Measurements from ENCODE around the gene ARMH3.
A peak's percentile ranks its signal among the peaks of the same experiment; 100 is the strongest.
"Not testable (repeated sequence)": the region's sequence is repeated elsewhere in the genome, so short reads cannot be mapped to it uniquely, and the experiment has no call there.

ARMH3 gene

DNA sequence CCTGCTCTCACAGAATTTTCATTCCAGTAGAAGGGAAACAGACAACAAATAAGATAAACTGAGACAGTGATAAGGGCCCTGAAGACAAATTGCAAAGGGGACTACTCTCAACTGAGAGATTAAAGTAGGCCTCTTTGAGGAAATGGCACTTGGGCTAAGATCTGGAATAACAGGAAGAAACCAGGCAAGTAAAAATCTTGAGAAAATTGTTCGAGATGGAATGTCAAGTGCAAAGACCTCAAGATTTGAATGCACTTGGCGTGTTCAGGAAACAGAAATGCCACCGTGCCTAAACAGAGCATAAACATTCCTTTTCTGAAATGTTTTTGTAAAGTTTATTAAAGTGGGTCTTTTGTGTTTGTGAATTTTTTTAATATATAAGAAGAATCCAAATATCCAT lies 10.7 kb downstream of the ARMH3 start:
- DNase-seq (ENCODE audit: low spot score) = no peak

DNA sequence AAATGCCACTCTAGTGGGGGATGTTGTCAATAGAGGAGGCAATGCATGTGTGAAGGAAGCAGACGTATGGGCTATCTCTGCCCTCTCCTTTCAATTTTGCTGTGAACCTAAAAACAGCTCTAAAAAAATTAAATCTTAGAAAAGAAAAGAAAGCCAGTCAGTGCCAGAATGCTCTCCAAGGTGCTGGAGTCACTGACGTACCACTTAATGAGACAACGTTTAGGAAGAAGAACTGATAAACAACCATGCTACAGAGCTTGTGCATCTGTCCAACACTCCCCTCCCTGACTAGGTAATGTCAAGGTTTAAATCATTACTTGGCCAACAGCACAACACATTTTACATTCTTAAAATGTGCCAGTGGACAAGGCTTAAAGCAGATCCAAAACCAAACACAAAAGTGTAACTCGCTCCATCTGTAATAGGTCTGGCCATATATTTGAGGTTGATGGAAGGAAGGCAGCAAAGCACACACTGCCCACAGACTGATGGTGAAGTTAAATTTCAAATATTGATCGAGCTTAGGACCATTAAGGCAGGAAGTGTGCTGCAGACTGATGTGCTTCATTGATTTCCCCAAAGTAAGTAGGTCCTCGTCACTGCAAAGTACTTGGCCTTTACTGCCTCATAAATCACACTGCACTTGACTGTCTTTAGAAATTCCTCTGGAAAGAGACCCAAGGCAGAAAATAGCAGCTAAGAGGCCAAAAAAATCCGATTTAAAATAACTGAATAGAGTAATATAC lies 15.5 kb downstream of the ARMH3 start:
- no peak for DNase-seq (ENCODE audit: low spot score)

DNA sequence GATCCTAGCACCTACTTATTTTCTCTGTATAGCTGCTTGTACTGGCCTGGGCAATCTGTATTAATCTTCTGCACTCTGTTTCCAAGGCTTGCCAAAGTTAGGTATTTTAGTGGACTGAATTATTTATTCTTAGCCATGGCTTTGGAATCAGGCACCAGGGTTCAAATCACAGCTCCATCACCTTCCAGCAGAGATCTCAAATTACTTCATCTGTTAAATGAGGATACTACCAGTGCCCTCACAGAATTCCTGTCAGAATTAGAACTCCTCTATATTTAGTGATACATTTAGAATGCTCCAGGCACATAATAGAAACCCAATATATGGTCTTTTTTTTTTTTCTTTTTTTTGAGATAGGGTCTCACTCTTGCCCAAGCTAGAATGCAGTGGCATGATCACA lies 17.6 kb downstream of the ARMH3 start:
- no peak for DNase-seq (ENCODE audit: low spot score)

- DNase-seq (ENCODE audit: low spot score) = not testable (repeated sequence)
These were observed 20.2 kb downstream of the ARMH3 start for GRCh38 chr10:102035807-102036206.

DNA sequence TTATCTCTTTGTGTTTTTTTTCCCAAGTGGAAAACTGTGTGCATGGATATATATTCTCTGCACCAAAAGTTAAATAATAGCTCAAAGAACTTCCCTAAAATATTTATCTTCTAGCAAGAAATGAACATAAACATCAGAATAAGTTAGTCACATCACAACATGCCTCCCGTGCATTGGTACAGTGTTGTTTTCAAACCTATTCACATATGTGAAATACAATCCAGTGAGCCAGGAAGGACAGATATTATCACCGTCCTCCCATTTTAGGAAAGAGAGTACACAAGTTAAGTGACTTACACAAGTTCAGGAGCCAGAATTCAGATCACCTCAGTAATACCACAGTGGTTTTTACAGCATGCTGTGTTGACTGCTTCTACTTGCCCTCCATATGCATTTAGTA lies 22.2 kb downstream of the ARMH3 start:
- no peak for DNase-seq (ENCODE audit: low spot score)

DNA sequence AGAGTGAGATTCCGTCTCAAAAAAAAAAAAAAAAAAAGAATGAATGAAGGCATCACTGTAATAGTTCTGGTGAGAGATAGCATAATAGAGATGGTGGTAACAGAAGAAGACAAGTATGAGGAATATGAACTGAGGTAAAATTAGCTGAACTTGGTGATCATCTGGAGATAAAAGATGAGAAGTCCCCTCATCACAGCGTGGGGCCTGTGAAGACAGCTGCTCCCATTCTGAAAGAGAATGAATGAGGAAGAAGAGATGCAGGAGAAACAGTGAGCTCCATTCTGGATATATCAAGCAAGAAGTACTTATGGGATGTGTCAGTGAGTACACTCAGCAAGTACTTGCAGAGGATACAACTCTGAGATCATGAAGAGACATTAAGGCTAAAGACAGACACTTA lies 28.7 kb downstream of the ARMH3 start:
- DNase-seq (ENCODE audit: low spot score) = no peak

GRCh38 chr10:102024799-102025198 lies 31.2 kb downstream of the ARMH3 start:
- no peak for DNase-seq (ENCODE audit: low spot score)

DNA sequence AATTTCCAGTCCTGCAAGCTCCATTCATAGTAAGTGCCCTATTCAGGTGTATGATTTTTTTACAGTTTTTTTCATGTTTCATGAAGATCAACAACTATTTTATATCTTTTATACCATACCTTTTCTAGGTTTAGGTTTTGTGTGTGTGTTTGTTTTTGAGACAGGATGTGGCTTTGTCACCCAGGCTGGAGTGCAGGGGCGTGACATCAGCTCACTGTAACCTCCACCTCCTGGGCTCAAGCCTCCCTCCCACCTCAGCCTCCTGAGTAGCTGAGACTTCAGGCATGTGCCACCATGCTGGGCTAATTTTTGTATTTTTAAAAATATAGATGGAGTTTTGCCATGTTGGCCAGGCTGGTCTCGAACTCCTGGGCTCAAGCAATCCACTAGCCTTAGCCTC lies 35.0 kb downstream of the ARMH3 start:
- DNase-seq (ENCODE audit: low spot score) = no peak

- DNase-seq (ENCODE audit: low spot score) = no peak
These were observed 38.7 kb downstream of the ARMH3 start for GRCh38 chr10:102017295-102017694.

GRCh38 chr10:102016416-102016815 lies 39.6 kb downstream of the ARMH3 start:
- DNase-seq (ENCODE audit: low spot score) = no peak

DNA sequence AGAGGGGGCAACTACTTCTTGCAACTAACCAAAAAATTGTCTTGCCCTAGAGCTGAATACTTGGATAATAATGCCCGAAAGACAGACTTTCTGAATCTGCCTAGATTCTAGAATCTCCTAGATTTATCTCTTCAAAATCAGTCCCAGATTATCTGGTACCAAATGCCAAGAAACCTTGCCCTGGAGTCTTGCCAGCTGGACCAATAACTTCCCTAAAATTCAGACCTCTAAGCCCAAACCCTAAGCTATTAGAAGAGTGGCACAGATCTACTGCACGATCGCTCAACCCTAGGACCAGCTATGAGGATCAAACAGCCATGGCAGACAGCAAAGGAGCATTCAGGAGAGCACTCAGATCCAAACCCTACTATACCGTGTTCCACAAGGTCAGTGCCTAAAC lies 45.0 kb downstream of the ARMH3 start:
- no peak for DNase-seq (ENCODE audit: low spot score)

- peak; percentile 61 for DNase-seq (ENCODE audit: low spot score)
These were observed 46.1 kb downstream of the ARMH3 start for GRCh38 chr10:102009801-102010425.

DNA sequence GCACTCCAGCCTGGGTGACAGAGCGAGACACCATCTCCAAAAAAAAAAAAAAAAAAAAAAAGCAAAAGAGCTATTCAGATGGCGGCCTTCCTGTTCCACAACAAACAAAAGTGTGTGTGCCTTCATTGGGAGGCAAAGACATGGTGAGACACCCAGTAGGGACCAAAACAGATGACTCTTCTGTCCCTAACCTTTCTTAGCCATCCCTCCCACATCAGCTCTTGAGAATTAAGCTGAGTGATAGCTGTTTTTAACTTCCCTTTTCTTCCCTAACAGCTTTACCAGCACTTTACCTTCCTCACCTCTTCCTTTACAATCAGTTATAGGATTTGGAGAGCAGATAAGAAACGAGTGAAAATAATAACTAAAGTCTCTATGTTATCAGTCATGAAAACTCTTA lies 48.2 kb downstream of the ARMH3 start:
- DNase-seq (ENCODE audit: low spot score) = no peak

DNA sequence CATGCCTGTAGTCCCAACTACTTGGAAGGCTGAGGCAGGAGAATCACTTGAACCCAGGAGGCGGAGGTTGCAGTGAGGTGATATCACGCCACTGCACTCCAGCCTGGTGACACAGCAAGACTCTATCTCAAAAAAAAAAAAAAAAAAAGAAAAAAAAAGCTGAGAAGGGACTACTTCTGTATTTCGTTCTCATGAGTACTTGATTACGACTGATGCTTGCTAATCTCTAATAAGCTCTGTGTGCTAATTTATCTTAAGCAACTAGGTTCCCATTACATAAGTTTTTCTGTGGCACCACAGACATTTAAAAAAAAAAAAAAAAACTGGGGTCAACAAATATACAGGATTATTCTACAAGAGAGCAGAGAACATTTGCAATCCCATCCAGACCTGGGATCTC lies 48.9 kb downstream of the ARMH3 start:
- DNase-seq (ENCODE audit: low spot score) = not testable (repeated sequence)

- no peak for DNase-seq (ENCODE audit: low spot score)
These were observed 51.6 kb downstream of the ARMH3 start for GRCh38 chr10:102004376-102004775.

DNA sequence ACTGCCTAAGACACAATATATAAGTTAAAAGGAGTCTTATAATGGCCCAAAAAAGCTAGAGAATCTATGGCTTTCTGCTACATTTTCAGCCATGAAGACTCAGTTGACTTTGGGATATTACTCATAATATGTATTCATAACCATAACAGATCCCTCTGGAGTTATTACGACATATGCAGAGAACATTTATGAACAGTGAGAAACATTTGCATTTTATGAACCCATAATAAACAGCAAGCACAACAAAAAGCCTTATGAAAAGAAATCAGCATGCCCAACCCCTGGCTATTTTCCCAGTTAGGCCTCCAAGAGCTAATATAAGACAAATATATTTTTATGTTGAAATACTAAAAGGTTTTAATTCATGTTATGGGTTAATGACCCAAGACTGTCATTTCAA lies 52.4 kb downstream of the ARMH3 start:
- no peak for DNase-seq (ENCODE audit: low spot score)

DNA sequence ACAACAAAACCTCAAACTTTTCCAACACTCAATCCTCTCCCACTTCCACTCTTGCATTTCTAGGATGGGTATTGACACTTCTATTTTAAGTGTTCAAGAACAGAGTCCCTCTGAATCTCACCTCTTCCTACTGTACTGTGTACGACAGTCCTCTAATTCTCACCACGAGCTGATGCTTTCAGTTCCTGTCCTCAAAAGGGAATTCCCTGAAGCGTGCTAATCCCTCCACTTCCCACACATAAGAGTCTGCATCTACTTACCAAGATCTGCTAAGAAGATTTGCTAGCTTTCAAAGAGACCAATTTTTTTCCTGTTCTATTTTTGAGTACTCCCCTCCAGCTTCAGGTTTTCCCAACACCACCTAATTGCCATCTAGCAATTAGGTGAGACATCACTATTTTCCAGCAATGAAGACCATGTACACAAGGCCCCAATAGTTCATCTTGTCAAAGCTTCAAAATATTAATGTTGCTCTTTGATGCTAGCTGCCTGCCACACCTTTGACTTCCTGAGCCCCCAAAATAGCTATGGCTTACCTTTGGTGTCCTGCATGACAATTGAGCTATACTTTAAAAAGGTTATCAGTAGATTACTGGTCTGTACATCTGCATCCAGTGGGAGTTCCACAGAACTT lies 54.4 kb downstream of the ARMH3 start:
- DNase-seq (ENCODE audit: low spot score) = no peak

DNA sequence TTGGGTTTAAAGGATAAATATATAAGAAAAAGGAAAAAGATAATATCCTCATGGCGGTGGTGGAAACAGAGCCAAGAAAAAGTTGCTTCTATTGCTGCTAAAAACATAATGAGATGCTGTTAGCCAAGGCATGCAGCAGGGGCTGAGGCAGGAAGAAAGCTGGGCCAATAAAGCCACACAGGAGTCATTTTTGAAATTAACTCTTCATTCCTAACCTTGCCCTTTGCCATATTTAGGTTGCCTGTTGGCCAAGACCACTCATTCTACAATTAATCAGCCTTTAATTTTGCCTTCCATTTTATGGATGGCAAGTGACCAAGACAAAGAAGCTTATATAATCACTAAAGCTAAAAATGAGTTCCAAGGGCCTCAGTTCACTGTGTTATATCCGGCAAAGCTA lies 58.2 kb downstream of the ARMH3 start:
- no peak for DNase-seq (ENCODE audit: low spot score)

DNA sequence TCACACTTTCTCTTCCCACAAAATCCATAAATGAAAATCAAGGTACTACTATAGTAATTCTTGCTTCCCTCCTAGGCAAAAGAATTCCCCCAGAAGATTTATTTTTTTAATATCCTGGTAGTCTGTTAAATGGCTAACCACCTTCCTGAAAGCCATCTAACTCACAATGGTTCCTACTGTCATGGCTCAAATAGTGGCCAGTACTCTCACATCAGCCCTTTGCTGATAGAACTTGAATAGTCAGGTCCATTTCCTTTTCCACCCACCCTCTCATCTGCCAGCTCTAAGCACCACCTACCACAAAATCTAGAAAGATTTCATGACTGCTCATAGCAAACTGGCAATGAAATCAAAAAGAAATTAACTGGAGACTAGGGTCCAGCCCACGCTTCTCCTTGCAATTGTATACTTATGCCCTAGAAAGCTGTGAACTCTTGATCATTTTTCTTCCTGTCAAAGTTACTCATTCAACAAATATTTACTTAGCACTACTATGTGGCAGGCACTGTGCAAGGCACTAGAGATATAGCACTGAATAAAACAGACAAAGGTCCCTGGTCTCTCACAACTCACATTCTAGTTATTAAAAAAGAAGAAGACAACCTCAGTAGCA lies 60.4 kb downstream of the ARMH3 start:
- DNase-seq (ENCODE audit: low spot score) = no peak

GRCh38 chr10:101993651-101994200 lies 62.2 kb downstream of the ARMH3 start:
- no peak for DNase-seq (ENCODE audit: low spot score)

GRCh38 chr10:101993221-101993620 lies 62.8 kb downstream of the ARMH3 start:
- no peak for DNase-seq (ENCODE audit: low spot score)

DNA sequence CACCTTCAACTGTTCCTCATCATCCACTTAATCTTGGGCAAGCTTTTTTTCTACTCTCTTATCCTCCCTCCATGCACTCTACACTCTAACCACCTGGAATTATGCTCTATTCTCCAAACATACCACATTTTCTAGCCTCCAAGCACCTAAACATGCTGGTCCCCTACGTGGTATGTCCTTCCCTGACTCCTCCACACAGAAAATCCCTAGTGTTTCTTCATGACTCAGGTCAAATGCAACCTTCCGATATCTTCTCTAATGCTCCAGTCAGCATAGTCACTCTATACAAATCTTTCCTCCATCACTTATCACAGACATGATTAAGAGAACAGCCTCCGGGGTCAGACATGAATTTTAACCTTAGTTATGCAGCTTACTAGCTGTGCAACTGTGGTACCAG lies 68.8 kb downstream of the ARMH3 start:
- no peak for DNase-seq (ENCODE audit: low spot score)

DNA sequence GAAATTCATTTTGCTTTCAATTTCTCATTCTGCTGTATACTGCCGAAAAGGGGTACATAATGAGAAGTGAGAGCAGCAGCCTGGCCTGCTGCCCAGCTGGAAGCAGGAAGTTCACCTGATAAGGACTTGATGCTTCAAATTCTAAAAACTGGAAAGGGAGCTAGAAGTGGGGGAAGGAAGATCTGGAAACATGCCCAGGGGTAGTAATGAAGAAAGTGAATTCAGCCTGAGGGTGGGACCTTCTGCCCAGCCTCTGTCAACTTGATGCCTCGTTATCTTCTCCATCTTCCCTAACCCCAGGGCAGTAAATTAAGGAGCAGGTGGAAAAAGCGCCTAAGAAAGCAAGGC lies 69.4 kb downstream of the ARMH3 start:
- DNase-seq (ENCODE audit: low spot score) = no peak

Measured in CD4-positive, alpha-beta T cell treated with Interleukin-15 for 4 hours (primary cell).